HepG2 (cell line): ENCODE measurements around the gene TCFL5. TPM values are rescaled to one million over a fixed set of nuclear protein-coding genes. Genes with fewer than 3 reads are reported as not detected.
A peak's percentile ranks its signal among the peaks of the same experiment; 100 is the strongest.

Source experiments
- DMAP1 ChIP-seq: IDR thresholded peaks from 2 replicates; pipeline ENCODE4 v1.6.1; 2016
- FOXJ3 ChIP-seq: sonication (generic); formaldehyde crosslinking; IDR thresholded peaks from 2 replicates; pipeline ENCODE4 v1.4.0; 2020; ENCODE audit warnings: missing genetic modification reagents, mild to moderate bottlenecking, borderline replicate concordance
- GATAD2A ChIP-seq: IDR thresholded peaks from 2 replicates; pipeline ENCODE4 v1.6.1; 2016
- GFI1 ChIP-seq: sonication (generic); formaldehyde crosslinking; IDR thresholded peaks from 2 replicates; pipeline ENCODE4 v1.5.0; 2020; ENCODE audit warnings: missing genetic modification reagents, mild to moderate bottlenecking, borderline replicate concordance
- GMEB2 ChIP-seq: IDR thresholded peaks from 2 replicates; pipeline ENCODE4 v1.6.1; 2016; ENCODE audit warnings: missing biosample characterization, missing genetic modification reagents, low read depth
- HMGA1 ChIP-seq: sonication (generic); formaldehyde crosslinking; conservative IDR thresholded peaks from 2 replicates; pipeline ENCODE4 v1.4.0; 2020; ENCODE audit warnings: missing genetic modification reagents
- HNRNPL ChIP-seq: fragments of 200-400 bp; formaldehyde crosslinking; IDR thresholded peaks from 2 replicates; pipeline ENCODE4 v1.6.1; 2017; ENCODE audit warnings: mild to moderate bottlenecking, low read depth, low read length
- MATR3 ChIP-seq: sonication (generic); formaldehyde crosslinking; IDR thresholded peaks from 2 replicates; pipeline ENCODE4 v1.4.0; 2020; ENCODE audit warnings: missing genetic modification reagents
- MBD4 ChIP-seq: IDR thresholded peaks from 2 replicates; pipeline ENCODE4 v1.6.1; 2012; ENCODE audit warnings: low read length, inconsistent platforms, borderline replicate concordance
- MLLT10 ChIP-seq: sonication (generic); formaldehyde crosslinking; IDR thresholded peaks from 2 replicates; pipeline ENCODE4 v1.4.0; 2020; ENCODE audit warnings: missing genetic modification reagents
- PAF1 ChIP-seq: IDR thresholded peaks from 2 replicates; pipeline ENCODE4 v1.6.1; 2016; ENCODE audit warnings: missing genetic modification reagents, missing compliant biosample characterization
- PHF20 ChIP-seq: sonication (generic); formaldehyde crosslinking; IDR thresholded peaks from 2 replicates; pipeline ENCODE4 v1.5.0; 2020; ENCODE audit warnings: mild to moderate bottlenecking, missing genetic modification reagents
- SNAI1 ChIP-seq: sonication (generic); formaldehyde crosslinking; IDR thresholded peaks from 2 replicates; pipeline ENCODE4 v1.5.0; 2020; ENCODE audit warnings: mild to moderate bottlenecking, missing genetic modification reagents, borderline replicate concordance
- THYN1 ChIP-seq: sonication (generic); formaldehyde crosslinking; IDR thresholded peaks from 2 replicates; pipeline ENCODE4 v1.8.1; 2023; ENCODE audit warnings: low read depth, mild to moderate bottlenecking, moderate library complexity, missing genetic modification reagents, borderline replicate concordance
- ZBTB8A ChIP-seq: sonication (generic); formaldehyde crosslinking; IDR thresholded peaks from 2 replicates; pipeline ENCODE4 v1.4.0; 2020; ENCODE audit warnings: mild to moderate bottlenecking, low read depth, missing genetic modification reagents, borderline replicate concordance
- ZNF121 ChIP-seq: sonication (generic); formaldehyde crosslinking; IDR thresholded peaks from 2 replicates; pipeline ENCODE4 v1.5.0; 2020; ENCODE audit warnings: mild to moderate bottlenecking, missing genetic modification reagents
- ZNF280B ChIP-seq: sonication (generic); formaldehyde crosslinking; IDR thresholded peaks from 2 replicates; pipeline ENCODE4 v1.5.0; 2020; ENCODE audit warnings: missing genetic modification reagents, mild to moderate bottlenecking, borderline replicate concordance
- ZNF362 ChIP-seq: sonication (generic); formaldehyde crosslinking; IDR thresholded peaks from 2 replicates; pipeline ENCODE4 v1.4.0; 2020; ENCODE audit warnings: missing genetic modification reagents, mild to moderate bottlenecking, borderline replicate concordance
- ZNF691 ChIP-seq: sonication (generic); formaldehyde crosslinking; IDR thresholded peaks from 2 replicates; pipeline ENCODE4 v1.4.0; 2020; ENCODE audit warnings: missing genetic modification reagents, low read depth, mild to moderate bottlenecking, borderline replicate concordance
- ZNF709 ChIP-seq: sonication (generic); formaldehyde crosslinking; IDR thresholded peaks from 2 replicates; pipeline ENCODE4 v1.5.0; 2020; ENCODE audit warnings: mild to moderate bottlenecking, missing genetic modification reagents
- ZSCAN29 ChIP-seq: sonication (generic); formaldehyde crosslinking; conservative IDR thresholded peaks from 2 replicates; pipeline ENCODE4 v1.4.0; 2020; ENCODE audit warnings: mild to moderate bottlenecking, missing genetic modification reagents
- polyA plus RNA-seq, 8 experiments: library from polyadenylated mRNA; depleted of rRNA in 3 of 8; stranded (reverse) in 7 of 8; unstranded in 1 of 8; fragments of >200 nt; fragmentation: Illumina TruSeq in 4 of 8; extraction: Trizol in 4 of 8; gene quantifications; 2 replicates each; pipeline versions ENCODE4 v1.2.1 to v1.2.3, GENCODE V29; 2011 to 2016; ENCODE audit warnings: low read depth in 4 of 8, missing spikeins in 1 of 8, mixed read lengths in 1 of 8; ENCODE audit not compliant: insufficient read depth in 1 of 8
- total RNA-seq, 5 experiments: library from RNA; depleted of rRNA; stranded (reverse); fragments of >200 nt; fragmentation: Illumina TruSeq; extraction: Trizol; gene quantifications; 2 replicates each; pipeline ENCODE4 v1.2.3, GENCODE V29; 2016; ENCODE audit warnings: low read depth in 1 of 5
- TF ChIP-seq, protein P1 (sequence below): sonication (generic); formaldehyde crosslinking; IDR thresholded peaks from 2 replicates; pipeline ENCODE4 v1.4.0; 2020; ENCODE audit warnings: missing genetic modification reagents

Gene TCFL5
- total and polyA plus RNA-seq, 2 of the 13 experiments (the other 11 are each of a cell fraction or from before 2014, with no cell fraction given), result 14.8 to 20.0 TPM

GRCh38 chr20:62822788-62823651 lies 38.6 kb downstream of the TCFL5 start (continued):
- TF ChIP-seq ZNF280B (CRISPR knock-in tag) (no peak; the same call in none of the 2 replicates), HMGA1 (CRISPR knock-in tag) (no peak), GMEB2 (CRISPR knock-in tag) (no peak), THYN1 (CRISPR knock-in tag) (no peak), FOXJ3 (CRISPR knock-in tag) (peak; percentile 74; the same call in 1 of the 2 replicates), GATAD2A (peak; percentile 96), ZNF709 (CRISPR knock-in tag) (0 out of 2 replicates have a peak, but pooled peaks have one; percentile 8), ZSCAN29 (CRISPR knock-in tag) (peak; percentile 91), PAF1 (0 out of 2 replicates have a peak, but pooled peaks have one; percentile 32), ZNF121 (CRISPR knock-in tag) (peak; percentile 97), ZBTB8A (no peak), MATR3 (CRISPR knock-in tag) (0 out of 2 replicates have a peak, but pooled peaks have one; percentile 71), PHF20 (CRISPR knock-in tag) (no peak), MBD4 (no peak), ZNF691 (CRISPR knock-in tag) (peak; percentile 92; the same call in 1 of the 2 replicates), HNRNPL (0 out of 2 replicates have a peak, but pooled peaks have one; percentile 56), DMAP1 (peak; percentile 82), MLLT10 (no peak), GFI1 (CRISPR knock-in tag) (peak; percentile 73), ZNF362 (CRISPR knock-in tag) (peak; percentile 15; the same call in 1 of the 2 replicates), SNAI1 (CRISPR knock-in tag) (no peak)
- TF ChIP-seq, protein P1, sequence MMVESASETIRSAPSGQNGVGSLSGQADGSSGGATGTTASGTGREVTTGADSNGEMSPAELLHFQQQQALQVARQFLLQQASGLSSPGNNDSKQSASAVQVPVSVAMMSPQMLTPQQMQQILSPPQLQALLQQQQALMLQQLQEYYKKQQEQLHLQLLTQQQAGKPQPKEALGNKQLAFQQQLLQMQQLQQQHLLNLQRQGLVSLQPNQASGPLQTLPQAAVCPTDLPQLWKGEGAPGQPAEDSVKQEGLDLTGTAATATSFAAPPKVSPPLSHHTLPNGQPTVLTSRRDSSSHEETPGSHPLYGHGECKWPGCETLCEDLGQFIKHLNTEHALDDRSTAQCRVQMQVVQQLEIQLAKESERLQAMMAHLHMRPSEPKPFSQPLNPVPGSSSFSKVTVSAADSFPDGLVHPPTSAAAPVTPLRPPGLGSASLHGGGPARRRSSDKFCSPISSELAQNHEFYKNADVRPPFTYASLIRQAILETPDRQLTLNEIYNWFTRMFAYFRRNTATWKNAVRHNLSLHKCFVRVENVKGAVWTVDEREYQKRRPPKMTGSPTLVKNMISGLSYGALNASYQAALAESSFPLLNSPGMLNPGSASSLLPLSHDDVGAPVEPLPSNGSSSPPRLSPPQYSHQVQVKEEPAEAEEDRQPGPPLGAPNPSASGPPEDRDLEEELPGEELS, result peak; percentile 82
